Heart left ventricle (tissue), 13 donors: ENCODE measurements around the gene CNOT4.

ENCODE experiments used
- POLR2A ChIP-seq, 2 donors: fragments of 450-650 bp; IDR thresholded peaks; one replicate each; pipeline ENCODE4 v1.6.1; 2017; ENCODE audit warnings: antibody characterized with exemption in 2 of 2, mild to moderate bottlenecking in 2 of 2, moderate library complexity in 2 of 2
- TF ChIP-seq, protein P1 (sequence below), 12 donors: fragments of 200-600 bp; sonication (generic) in 4 of 12; IDR thresholded peaks; one replicate each; pipeline versions ENCODE4 v1.5.0 to v1.8.0; 2018 to 2022; ENCODE audit warnings: antibody characterized with exemption in 12 of 12, mild to moderate bottlenecking in 5 of 12
- donor health status: ischemic (EF 13 %, LVEDD 7.1; RV severe dilation, severe dysfunction).
- donor health status: DM: no; HTN: yes; CAD: no.
- donor health status: DM: no; HTN: no; CAD: no.
- donor health status: ischemic (EF 25% LVEDD 6.9; RV normal size, moderate dysfunction).
- donor health status: ischemic (EF 25% LVEDD 5.7; RV mildly dilated, moderate dysfunction).
- donor health status: ischemic (EF 35%, LVEDD 5.7; RV mildly dilated, moderate dysfunction).
- donor health status: nonischemic (EF 11% LVEDD 7.7; RV severe dilation, severe dysfunction).
- donor health status: DM: yes; HTN: yes; CAD: no.
- donor health status: PGD.
- donor health status: ischemic (EF 29% LVEDD 5.4; RV normal size, mild dysfunction).
- donor health status: nonischemic (EF 23%, LVEDD 6.1; RV moderate dilation, normal function).

- TF ChIP-seq, protein P1, sequence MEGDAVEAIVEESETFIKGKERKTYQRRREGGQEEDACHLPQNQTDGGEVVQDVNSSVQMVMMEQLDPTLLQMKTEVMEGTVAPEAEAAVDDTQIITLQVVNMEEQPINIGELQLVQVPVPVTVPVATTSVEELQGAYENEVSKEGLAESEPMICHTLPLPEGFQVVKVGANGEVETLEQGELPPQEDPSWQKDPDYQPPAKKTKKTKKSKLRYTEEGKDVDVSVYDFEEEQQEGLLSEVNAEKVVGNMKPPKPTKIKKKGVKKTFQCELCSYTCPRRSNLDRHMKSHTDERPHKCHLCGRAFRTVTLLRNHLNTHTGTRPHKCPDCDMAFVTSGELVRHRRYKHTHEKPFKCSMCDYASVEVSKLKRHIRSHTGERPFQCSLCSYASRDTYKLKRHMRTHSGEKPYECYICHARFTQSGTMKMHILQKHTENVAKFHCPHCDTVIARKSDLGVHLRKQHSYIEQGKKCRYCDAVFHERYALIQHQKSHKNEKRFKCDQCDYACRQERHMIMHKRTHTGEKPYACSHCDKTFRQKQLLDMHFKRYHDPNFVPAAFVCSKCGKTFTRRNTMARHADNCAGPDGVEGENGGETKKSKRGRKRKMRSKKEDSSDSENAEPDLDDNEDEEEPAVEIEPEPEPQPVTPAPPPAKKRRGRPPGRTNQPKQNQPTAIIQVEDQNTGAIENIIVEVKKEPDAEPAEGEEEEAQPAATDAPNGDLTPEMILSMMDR (IDR thresholded peaks at IDR 0.05) = no peak
- no peak for TF ChIP-seq POLR2A (IDR thresholded peaks at IDR 0.05)
Measured at GRCh38 chr7:135392701-135393100, 117.2 kb downstream of the CNOT4 start.
